CD4-positive, alpha-beta memory T cell (primary cell): ENCODE data around the gene FGGY. TPM values are rescaled to one million over a fixed set of nuclear protein-coding genes. Genes with fewer than 3 reads are reported as not detected.
A peak's percentile ranks its signal among the peaks of the same experiment; 100 is the strongest.

Source experiments
- CTCF ChIA-PET: fragments of 350-600 bp; sonication (Branson Sonifier 250); formaldehyde crosslinking; loops from one replicate; lab custom pipeline; 2021; ENCODE audit warnings: inconsistent platforms; ENCODE audit not compliant: partially characterized antibody; lab: Charles Lee
- POLR2A ChIA-PET: fragments of 350-600 bp; sonication (Branson Sonifier 250); formaldehyde crosslinking; loops from one replicate; lab custom pipeline; 2021; ENCODE audit not compliant: partially characterized antibody; lab: Charles Lee
- DNase-seq, 5 donors: peaks; one replicate each; pipeline versions ENCODE4 v3.0.0 to v3.0.0-alpha.2; 2020 to 2022; ENCODE audit warnings: mixed read lengths in 1 of 5
- H3K27ac ChIP-seq: one replicate; pipeline ENCODE4 v1.7.0; 2013; ENCODE audit warnings: low read depth, low read length
- H3K27me3 ChIP-seq: 2 replicates; pipeline ENCODE4 v1.7.0; 2013; ENCODE audit warnings: mild to moderate bottlenecking, low read length, moderate library complexity; ENCODE audit not compliant: insufficient read depth
- H3K36me3 ChIP-seq: 2 replicates; pipeline ENCODE4 v1.7.0; 2013; ENCODE audit warnings: mild to moderate bottlenecking, low read length, moderate library complexity; ENCODE audit not compliant: insufficient read depth
- H3K4me1 ChIP-seq: 2 replicates; pipeline ENCODE4 v1.7.0; 2013; ENCODE audit warnings: mild to moderate bottlenecking, low read length, moderate library complexity; ENCODE audit not compliant: insufficient read depth
- H3K4me3 ChIP-seq, 2 donors: one replicate each; pipeline ENCODE4 v1.7.0; 2013; ENCODE audit warnings: low read length in 2 of 2, mild to moderate bottlenecking in 1 of 2
- H3K9me3 ChIP-seq, 2 donors: one replicate each; pipeline ENCODE4 v1.7.0; 2013; ENCODE audit warnings: low read length in 2 of 2, control low read depth in 1 of 2; ENCODE audit not compliant: control insufficient read depth in 1 of 2
- H3K27ac Mint-ChIP-seq, 7 donors: one replicate each; pipeline ENCODE4 v1.8.0; 2020 to 2021; ENCODE audit warnings: mixed read lengths in 7 of 7, mild to moderate bottlenecking in 6 of 7, inconsistent platforms in 3 of 7, moderate library complexity in 3 of 7
- H3K27me3 Mint-ChIP-seq, 2 donors: one replicate each; pipeline ENCODE4 v1.8.0; 2020 to 2021; ENCODE audit warnings: mixed read lengths in 2 of 2
- H3K36me3 Mint-ChIP-seq, 2 donors: one replicate each; pipeline ENCODE4 v1.8.0; 2020 to 2021; ENCODE audit warnings: mixed read lengths in 2 of 2, inconsistent platforms in 1 of 2, mild to moderate bottlenecking in 1 of 2
- H3K4me1 Mint-ChIP-seq, 4 donors: one replicate each; pipeline ENCODE4 v1.8.0; 2020 to 2021; ENCODE audit warnings: mixed read lengths in 4 of 4, mild to moderate bottlenecking in 1 of 4
- H3K4me3 Mint-ChIP-seq, 8 donors: one replicate each; pipeline ENCODE4 v1.8.0; 2020 to 2021; ENCODE audit warnings: mixed read lengths in 8 of 8, mild to moderate bottlenecking in 7 of 8, moderate library complexity in 6 of 8, inconsistent platforms in 3 of 8
- H3K9me3 Mint-ChIP-seq, 8 donors: one replicate each; pipeline ENCODE4 v1.8.0; 2020 to 2021; ENCODE audit warnings: mixed read lengths in 8 of 8, mild to moderate bottlenecking in 5 of 8, inconsistent platforms in 3 of 8, moderate library complexity in 1 of 8
- intact Hi-C: fragments of 100-400 bp; cut with micrococcal nuclease; formaldehyde crosslinking; loops from one replicate; pipeline ENCODE4 v1.15.1; 2023
- polyA plus RNA-seq, 2 donors: library from polyadenylated mRNA; unstranded; fragments of 300-500 nt; fragmentation: Illumina TruSeq; gene quantifications; one replicate each; pipeline ENCODE4 v1.2.3, GENCODE V29; 2021
- total RNA-seq, 2 experiments: library from RNA; stranded (reverse); gene quantifications; one replicate each; pipeline ENCODE4 v1.2.3, GENCODE V29; 2021

The FGGY gene
- total and polyA plus RNA-seq, 4 experiments from 2014 or later, result 1.8 to 8.8 (median 3.6) TPM

DNA sequence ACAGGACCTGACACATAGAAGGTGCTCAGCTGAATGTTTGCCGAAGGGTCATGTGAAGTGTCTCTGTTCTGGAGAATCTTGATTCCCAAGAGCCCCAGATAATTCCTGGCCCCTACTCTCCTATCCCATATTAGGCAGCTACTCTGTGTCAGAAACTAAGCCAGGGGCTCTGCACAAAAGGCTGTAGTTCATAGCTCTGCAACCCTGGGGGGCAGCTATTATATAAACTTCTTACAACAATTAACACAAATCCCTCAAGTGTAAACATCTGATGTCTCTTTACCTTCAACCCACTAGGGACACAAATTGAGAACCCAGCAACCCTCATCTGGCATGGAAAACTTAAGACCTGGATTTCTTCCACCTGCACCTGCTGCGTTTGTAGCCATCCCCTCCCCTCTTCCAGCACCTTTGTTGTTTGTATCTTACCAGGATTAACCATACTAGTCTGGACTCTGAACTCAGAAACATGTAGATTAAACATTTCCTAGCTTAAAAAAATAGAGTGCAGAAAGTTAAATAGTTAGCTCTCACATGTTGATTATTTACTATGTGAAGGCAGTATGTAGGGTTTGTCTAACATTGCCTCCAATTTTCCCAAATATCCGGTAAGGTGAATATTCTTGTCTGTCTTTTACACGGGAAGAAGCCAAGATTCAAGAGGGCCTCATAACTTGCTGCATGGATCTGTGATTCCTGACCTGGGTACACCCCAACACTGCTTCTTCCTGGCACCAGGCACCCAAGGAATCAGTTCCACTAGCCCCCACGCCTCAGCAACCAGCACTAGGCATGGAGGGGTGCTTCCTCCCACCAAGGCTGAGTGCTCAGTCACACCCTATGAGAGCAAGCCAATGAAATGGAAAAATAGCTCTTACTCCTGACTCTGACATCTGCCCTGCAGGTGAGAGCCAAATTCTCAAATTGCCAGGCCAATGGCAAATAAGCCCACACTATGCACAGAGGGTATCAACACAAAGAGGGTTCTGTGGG lies 297.2 kb downstream of the FGGY start:
- Histone ChIP-seq H3K36me3 (no peaks in the 10 kb centered on the region), H3K27ac (no peak overlapping the region), H3K9me3 (no peaks in the 10 kb centered on the region), H3K4me1 (no peaks in the 10 kb centered on the region), H3K27me3 (no peaks in the 10 kb centered on the region), H3K4me3 (no peak overlapping the region)
- Mint-ChIP-seq H3K4me1 (no peaks in the 10 kb centered on the region), H3K27ac (peak overlapping the region in 1 of 7 donors; percentile 80), H3K4me3 (no peak overlapping the region), H3K9me3 (peaks cover 0 to 7% (median 2%) of the 10 kb centered on the region in 8 donors), H3K36me3 (no peaks in the 10 kb centered on the region), H3K27me3 (peaks cover 0 to 1% of the 10 kb centered on the region in 2 donors)
- ChIA-PET POLR2A (no interaction called here), CTCF (no interaction called here)
- intact Hi-C loops, result no loop called here
- no peak for DNase-seq

DNA sequence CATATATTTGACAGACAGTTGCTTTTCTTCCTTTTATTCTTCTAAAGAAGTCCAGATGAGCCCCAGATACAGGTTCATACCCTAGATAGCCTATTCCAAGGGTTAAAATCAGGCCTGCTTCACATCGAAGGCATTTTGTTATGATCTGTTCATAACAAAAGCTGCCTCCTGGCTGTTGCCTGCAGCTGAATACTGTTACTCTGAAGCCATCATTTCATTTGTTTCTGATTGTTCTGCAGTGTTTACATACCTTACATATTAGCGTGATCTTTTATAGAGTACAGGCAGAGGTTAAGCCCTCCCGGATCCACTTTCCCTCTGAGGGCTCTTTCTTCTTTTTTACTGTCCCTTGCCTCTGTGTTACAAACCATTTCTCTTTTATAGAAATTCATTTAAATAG lies 298.9 kb downstream of the FGGY start:
- Mint-ChIP-seq H3K9me3 (peaks cover 0 to 7% (median 0%) of the 10 kb centered on the region in 8 donors), H3K27me3 (no peaks in the 10 kb centered on the region), H3K4me1 (no peaks in the 10 kb centered on the region), H3K27ac (no peak overlapping the region), H3K4me3 (no peak overlapping the region), H3K36me3 (no peaks in the 10 kb centered on the region)
- ChIA-PET CTCF (no interaction called here), POLR2A (no interaction called here)
- H3K4me3 ChIP-seq, result no peak overlapping the region
- H3K27ac ChIP-seq, result no peak overlapping the region
- no peaks in the 10 kb centered on the region for H3K4me1 ChIP-seq
- intact Hi-C loops, result no loop called here
- DNase-seq, result no peak
- H3K9me3 ChIP-seq, result no peaks in the 10 kb centered on the region
- H3K36me3 ChIP-seq, result no peaks in the 10 kb centered on the region
- H3K27me3 ChIP-seq, result no peaks in the 10 kb centered on the region

DNA sequence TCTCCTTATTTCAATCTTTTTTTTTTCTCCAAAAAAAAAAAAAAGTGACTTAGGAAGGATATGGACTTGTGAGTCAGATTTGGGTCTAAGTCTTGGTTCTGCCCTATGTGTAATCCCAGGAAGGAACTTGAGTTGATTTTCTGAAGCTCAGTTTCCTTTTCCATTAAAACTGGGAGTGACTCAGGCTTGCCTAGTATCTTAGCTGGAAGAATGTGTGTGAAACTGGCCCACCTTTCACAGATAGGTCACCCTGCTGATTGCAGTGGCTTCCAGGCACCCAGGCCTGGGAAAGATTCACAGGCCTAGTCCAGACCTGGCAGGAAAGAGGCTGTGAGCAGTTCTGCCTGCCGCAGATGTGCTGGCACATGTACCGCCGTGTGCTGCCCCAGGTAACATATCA lies 299.5 kb downstream of the FGGY start:
- Mint-ChIP-seq H3K27ac (no peak overlapping the region), H3K36me3 (no peaks in the 10 kb centered on the region), H3K4me1 (no peaks in the 10 kb centered on the region), H3K4me3 (no peak overlapping the region), H3K9me3 (peaks cover 0 to under 1% (median 0%) of the 10 kb centered on the region in 8 donors), H3K27me3 (no peaks in the 10 kb centered on the region)
- Histone ChIP-seq H3K4me3 (no peak overlapping the region), H3K27me3 (no peaks in the 10 kb centered on the region), H3K27ac (no peak overlapping the region), H3K9me3 (no peaks in the 10 kb centered on the region), H3K4me1 (no peaks in the 10 kb centered on the region), H3K36me3 (no peaks in the 10 kb centered on the region)
- POLR2A ChIA-PET, result no interaction called here
- CTCF ChIA-PET, result no interaction called here
- intact Hi-C loops, result no loop called here
- DNase-seq, result no peak

DNA sequence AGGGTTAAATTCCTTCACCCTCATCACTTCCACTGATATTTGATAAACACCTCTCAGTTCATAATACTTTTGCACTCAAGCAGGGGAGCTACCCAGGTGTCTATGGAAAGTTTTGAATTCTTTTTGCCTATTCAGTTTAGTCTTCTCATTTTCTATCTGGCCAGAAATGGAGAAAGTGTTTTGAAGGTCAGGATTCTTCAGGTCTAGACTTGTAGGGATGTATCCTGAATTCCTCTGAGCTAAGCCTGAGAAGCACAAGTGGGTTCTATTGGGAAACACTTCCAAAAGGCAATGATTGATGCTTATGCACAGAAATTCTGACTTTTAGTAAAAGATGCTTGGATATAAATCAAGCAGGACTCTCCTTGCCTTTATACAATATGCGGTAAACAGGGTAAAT lies 300.1 kb downstream of the FGGY start:
- H3K36me3 Mint-ChIP-seq, result no peaks in the 10 kb centered on the region
- Histone ChIP-seq H3K4me3 (no peak overlapping the region), H3K36me3 (no peaks in the 10 kb centered on the region), H3K27me3 (no peaks in the 10 kb centered on the region), H3K9me3 (no peaks in the 10 kb centered on the region), H3K4me1 (no peaks in the 10 kb centered on the region), H3K27ac (no peak overlapping the region)
- ChIA-PET CTCF (no interaction called here), POLR2A (no interaction called here)
- H3K27ac Mint-ChIP-seq, result no peak overlapping the region
- no peak for DNase-seq
- no peaks in the 10 kb centered on the region for H3K4me1 Mint-ChIP-seq
- H3K27me3 Mint-ChIP-seq, result no peaks in the 10 kb centered on the region
- no peak overlapping the region for H3K4me3 Mint-ChIP-seq
- H3K9me3 Mint-ChIP-seq, result no peaks in the 10 kb centered on the region
- intact Hi-C loops, result no loop called here

- H3K4me1 ChIP-seq, result no peaks in the 10 kb centered on the region
- intact Hi-C loops, result no loop called here
- ChIA-PET POLR2A (no interaction called here), CTCF (no interaction called here)
- no peak overlapping the region for H3K27ac ChIP-seq
- Mint-ChIP-seq H3K9me3 (no peaks in the 10 kb centered on the region), H3K4me1 (no peaks in the 10 kb centered on the region), H3K27me3 (no peaks in the 10 kb centered on the region), H3K4me3 (no peak overlapping the region), H3K36me3 (no peaks in the 10 kb centered on the region), H3K27ac (no peak overlapping the region)
- no peaks in the 10 kb centered on the region for H3K27me3 ChIP-seq
- H3K36me3 ChIP-seq, result no peaks in the 10 kb centered on the region
- DNase-seq, result no peak
- no peak overlapping the region for H3K4me3 ChIP-seq
- no peaks in the 10 kb centered on the region for H3K9me3 ChIP-seq
These were observed 300.7 kb downstream of the FGGY start for GRCh38 chr1:59597420-59598119.

DNA sequence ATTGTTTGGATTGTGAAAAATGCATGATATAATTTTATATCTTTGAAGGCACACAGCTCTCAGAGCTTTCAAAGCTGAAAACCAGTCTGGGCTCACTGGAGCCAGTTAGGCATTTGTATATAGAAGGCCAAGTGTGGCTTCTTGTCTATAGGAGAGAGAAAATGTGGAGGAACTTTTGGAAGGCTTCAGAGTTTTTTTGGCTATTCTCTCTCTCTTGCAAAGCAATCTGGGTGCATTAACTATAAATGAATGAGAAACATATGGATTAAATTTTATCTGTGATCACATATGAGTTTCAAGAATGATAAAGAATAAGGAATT lies 301.2 kb downstream of the FGGY start:
- H3K27me3 Mint-ChIP-seq, result no peaks in the 10 kb centered on the region
- POLR2A ChIA-PET, result no interaction called here
- Histone ChIP-seq H3K9me3 (no peaks in the 10 kb centered on the region), H3K4me1 (no peaks in the 10 kb centered on the region), H3K27ac (no peak overlapping the region), H3K36me3 (no peaks in the 10 kb centered on the region), H3K27me3 (no peaks in the 10 kb centered on the region), H3K4me3 (no peak overlapping the region)
- H3K27ac Mint-ChIP-seq, result no peak overlapping the region
- no peaks in the 10 kb centered on the region for H3K9me3 Mint-ChIP-seq
- CTCF ChIA-PET, result no interaction called here
- H3K4me3 Mint-ChIP-seq, result no peak overlapping the region
- intact Hi-C loops, result no loop called here
- no peaks in the 10 kb centered on the region for H3K36me3 Mint-ChIP-seq
- no peaks in the 10 kb centered on the region for H3K4me1 Mint-ChIP-seq
- DNase-seq, result no peak

- Mint-ChIP-seq H3K9me3 (no peaks in the 10 kb centered on the region), H3K4me3 (no peak overlapping the region), H3K27me3 (no peaks in the 10 kb centered on the region), H3K36me3 (no peaks in the 10 kb centered on the region), H3K27ac (no peak overlapping the region), H3K4me1 (no peaks in the 10 kb centered on the region)
- DNase-seq, result no peak
- no peaks in the 10 kb centered on the region for H3K4me1 ChIP-seq
- H3K27me3 ChIP-seq, result no peaks in the 10 kb centered on the region
- H3K9me3 ChIP-seq, result no peaks in the 10 kb centered on the region
- no peak overlapping the region for H3K4me3 ChIP-seq
- ChIA-PET CTCF (no interaction called here), POLR2A (no interaction called here)
- intact Hi-C loops, result no loop called here
- no peak overlapping the region for H3K27ac ChIP-seq
- no peaks in the 10 kb centered on the region for H3K36me3 ChIP-seq
These were observed 304.1 kb downstream of the FGGY start for GRCh38 chr1:59601041-59601441.
